CD4-positive, alpha-beta T cell treated with Interleukin-21 for 1 hour (primary cell): ENCODE results near the gene SYNM.
A peak's percentile ranks its signal among the peaks of the same experiment; 100 is the strongest.

Source experiments
- DNase-seq: peaks from one replicate; pipeline ENCODE4 v3.0.0-alpha.2; 2020

SYNM gene

GRCh38 chr15:99087405-99087943 is 17.4 kb upstream of the SYNM start:
- no peak for DNase-seq

- no peak for DNase-seq
Observed at GRCh38 chr15:99090011-99090699, 14.7 kb upstream of the SYNM start.

GRCh38 chr15:99090938-99091337 is 13.9 kb upstream of the SYNM start:
- no peak for DNase-seq

GRCh38 chr15:99092554-99093172 is 12.2 kb upstream of the SYNM start:
- DNase-seq: no peak

- no peak for DNase-seq
Observed at GRCh38 chr15:99095626-99096025, 9.3 kb upstream of the SYNM start.

- no peak for DNase-seq
Observed at GRCh38 chr15:99096173-99096893, 8.5 kb upstream of the SYNM start.

GRCh38 chr15:99096894-99097426 is 7.9 kb upstream of the SYNM start:
- no peak for DNase-seq

GRCh38 chr15:99097441-99098410 is 7.2 kb upstream of the SYNM start:
- DNase-seq: no peak

- DNase-seq: no peak
Observed at GRCh38 chr15:99098426-99098825, 6.5 kb upstream of the SYNM start.

- DNase-seq: no peak
Observed at GRCh38 chr15:99098991-99099390, 5.9 kb upstream of the SYNM start.

- DNase-seq: no peak
Observed at GRCh38 chr15:99099661-99100060, 5.2 kb upstream of the SYNM start.

- DNase-seq: peak; percentile 39
Observed at GRCh38 chr15:99100245-99101173, 4.4 kb upstream of the SYNM start.

- DNase-seq: no peak
Observed at GRCh38 chr15:99101501-99101900, 3.4 kb upstream of the SYNM start.

- DNase-seq: no peak
Observed at GRCh38 chr15:99102332-99103235, 2.3 kb upstream of the SYNM start.

- DNase-seq: no peak
Observed at GRCh38 chr15:99103279-99103678, 1.6 kb upstream of the SYNM start.

- DNase-seq: peak; percentile 34
Observed at GRCh38 chr15:99105514-99106341, 848 bp downstream of the SYNM start.

- peak; percentile 52 for DNase-seq
Observed at GRCh38 chr15:99106417-99107220, 1.7 kb downstream of the SYNM start.

- no peak for DNase-seq
Observed at GRCh38 chr15:99108993-99109392, 4.1 kb downstream of the SYNM start.
